ENCODE data around the gene EFNA1. TPM values are rescaled to one million over a fixed set of nuclear protein-coding genes. Genes with fewer than 3 reads are reported as not detected.
A peak's percentile ranks its signal among the peaks of the same experiment; 100 is the strongest.

EFNA1 gene
- total RNA-seq, 1 donor from 2014 or later = 66.7 TPM

- peak in 1 of 2 donors; percentile 75 for DNase-seq (ENCODE audit: low spot score in 2 of 2)
- TF ChIP-seq CTCF (IDR thresholded peaks at IDR 0.05) = no peak
- H3K27ac ChIP-seq = peak within 1 kb of the TSS; percentile 92 to 93
- peaks cover 7 to 22% of the 10 kb centered on the region in 2 donors for H3K36me3 ChIP-seq
- peaks cover 10 to 15% of the 10 kb centered on the region in 2 donors for H3K4me1 ChIP-seq
- intact Hi-C loops (cut with DNase I) = loop anchor here (1.0 to 5.0 kb wide), 3 partner anchors 33 to 54 kb away; partner anchors contain the start of genes DPM3 and EFNA1
- H3K4me3 ChIP-seq = peak within 1 kb of the TSS; percentile 76 to 84
- H3K9me3 ChIP-seq = no peaks in the 10 kb centered on the region
- no peaks in the 10 kb centered on the region for H3K27me3 ChIP-seq
Measured at GRCh38 chr1:155173478-155174323, 46.0 kb downstream of the EFNA1 start, which contains the start of gene TRIM46. TRIM46 (plus strand) TSS chr1:155173849; CDS start chr1:155173967, 118 bp downstream.

GRCh38 chr1:155174324-155175280 lies 46.9 kb downstream of the EFNA1 start:
- Histone ChIP-seq H3K4me3 (peak overlapping the region; percentile 76 to 84), H3K27me3 (no peaks in the 10 kb centered on the region), H3K4me1 (peaks cover 10 to 15% of the 10 kb centered on the region in 2 donors), H3K27ac (peak overlapping the region in 1 of 2 donors; percentile 93), H3K36me3 (peaks cover 2 to 16% of the 10 kb centered on the region in 2 donors), H3K9me3 (no peaks in the 10 kb centered on the region)
- peak in 1 of 2 donors; percentile 72 for DNase-seq (ENCODE audit: low spot score in 2 of 2)
- intact Hi-C loops (cut with DNase I) = loop anchor here (5.0 kb wide), 1 partner anchor 47 kb away; the partner anchor contains the start of gene EFNA1
- no peak for TF ChIP-seq CTCF (IDR thresholded peaks at IDR 0.05)

- Histone ChIP-seq H3K27ac (no peak overlapping the region), H3K27me3 (no peaks in the 10 kb centered on the region), H3K9me3 (no peaks in the 10 kb centered on the region), H3K36me3 (peaks cover 0 to 13% of the 10 kb centered on the region in 2 donors), H3K4me3 (no peak overlapping the region), H3K4me1 (peaks cover 10 to 15% of the 10 kb centered on the region in 2 donors)
- intact Hi-C loops (cut with DNase I) = no loop called here
- no peak for DNase-seq (ENCODE audit: low spot score in 2 of 2)
- no peak for TF ChIP-seq CTCF (IDR thresholded peaks at IDR 0.05)
Measured at GRCh38 chr1:155175281-155175926, 47.7 kb downstream of the EFNA1 start.

- no peak for TF ChIP-seq CTCF (IDR thresholded peaks at IDR 0.05)
- intact Hi-C loops (cut with DNase I) = loop anchor here (1.0 kb wide), 1 partner anchor 17 kb away; no protein-coding TSS in a partner anchor
- DNase-seq (ENCODE audit: low spot score in 2 of 2) = no peak
- Histone ChIP-seq H3K4me1 (peaks cover 10 to 15% of the 10 kb centered on the region in 2 donors), H3K27me3 (no peaks in the 10 kb centered on the region), H3K4me3 (no peak overlapping the region), H3K9me3 (no peaks in the 10 kb centered on the region), H3K36me3 (peaks cover 0 to 8% of the 10 kb centered on the region in 2 donors), H3K27ac (no peak overlapping the region)
Measured at GRCh38 chr1:155175927-155176371, 48.3 kb downstream of the EFNA1 start.
